EH (cell line): ENCODE results near the gene CNNM4.

Experiments used
- DNase-seq: peaks from one replicate; pipeline ENCODE4 v3.0.0-alpha.2; 2015; ENCODE audit warnings: low read depth

CNNM4 gene

GRCh38 chr2:96760036-96760985 is at the start of gene CNNM4:
CNNM4 (plus strand) TSS chr2:96760902; CDS start chr2:96761000, 98 bp downstream.
- DNase-seq = peak; percentile 93

GRCh38 chr2:96710985-96711384 is 49.7 kb upstream of the CNNM4 start:
- no peak for DNase-seq

- DNase-seq = no peak
Observed at GRCh38 chr2:96715658-96716057, 45.0 kb upstream of the CNNM4 start.

GRCh38 chr2:96716388-96716787 is 44.3 kb upstream of the CNNM4 start:
- DNase-seq = no peak

GRCh38 chr2:96726131-96726530 is 34.6 kb upstream of the CNNM4 start:
- no peak for DNase-seq

GRCh38 chr2:96727431-96727830 is 33.3 kb upstream of the CNNM4 start:
- DNase-seq = no peak

GRCh38 chr2:96729748-96730147 is 31.0 kb upstream of the CNNM4 start:
- no peak for DNase-seq

GRCh38 chr2:96730212-96730611 is 30.5 kb upstream of the CNNM4 start:
- DNase-seq = peak; percentile 8

- no peak for DNase-seq
Observed at GRCh38 chr2:96733931-96734330, 26.8 kb upstream of the CNNM4 start.

GRCh38 chr2:96734880-96735583 is 25.7 kb upstream of the CNNM4 start:
- DNase-seq = no peak

- DNase-seq = no peak
Observed at GRCh38 chr2:96737251-96737650, 23.5 kb upstream of the CNNM4 start.

- no peak for DNase-seq
Observed at GRCh38 chr2:96737831-96738230, 22.9 kb upstream of the CNNM4 start.

- peak; percentile 14 for DNase-seq
Observed at GRCh38 chr2:96739076-96739632, 21.5 kb upstream of the CNNM4 start.

GRCh38 chr2:96739633-96740428 is 20.9 kb upstream of the CNNM4 start, which contains the start of gene LMAN2L:
LMAN2L (minus strand) TSS chr2:96740064; CDS start chr2:96740040, 24 bp downstream.
- DNase-seq = peak; percentile 98

GRCh38 chr2:96747061-96747617 is 13.6 kb upstream of the CNNM4 start:
- peak; percentile 74 for DNase-seq

- no peak for DNase-seq
Observed at GRCh38 chr2:96751800-96752199, 8.9 kb upstream of the CNNM4 start.

GRCh38 chr2:96753661-96754282 is 6.9 kb upstream of the CNNM4 start:
- DNase-seq = no peak

GRCh38 chr2:96754317-96754716 is 6.4 kb upstream of the CNNM4 start:
- DNase-seq = no peak

GRCh38 chr2:96756788-96757476 is 3.8 kb upstream of the CNNM4 start:
- DNase-seq = peak; percentile 30

GRCh38 chr2:96757477-96757860 is 3.2 kb upstream of the CNNM4 start:
- no peak for DNase-seq
